ENCODE data around the gene LAIR1.
A peak's percentile ranks its signal among the peaks of the same experiment; 100 is the strongest.
"Not testable (repeated sequence)": the region's sequence is repeated elsewhere in the genome, so short reads cannot be mapped to it uniquely, and the experiment has no call there.

LAIR1 gene

GRCh38 chr19:54364775-54365257 lies at the start of gene LAIR1:
TSS of gene LAIR1 (minus strand) at chr19:54364931. CDS start at chr19:54364804, 127 bp downstream.
- no peak for DNase-seq

- DNase-seq: no peak
Measured at GRCh38 chr19:54414156-54414555, 49.4 kb upstream of the LAIR1 start.

GRCh38 chr19:54412877-54413276 lies 48.1 kb upstream of the LAIR1 start:
- DNase-seq: no peak

GRCh38 chr19:54411033-54411432 lies 46.3 kb upstream of the LAIR1 start:
- no peak for DNase-seq

- DNase-seq: no peak
Measured at GRCh38 chr19:54408456-54409026, 43.8 kb upstream of the LAIR1 start.

GRCh38 chr19:54407780-54408179 lies 43.0 kb upstream of the LAIR1 start:
- DNase-seq: no peak

- no peak for DNase-seq
Measured at GRCh38 chr19:54405628-54406027, 40.9 kb upstream of the LAIR1 start.

- no peak for DNase-seq
Measured at GRCh38 chr19:54403054-54403453, 38.3 kb upstream of the LAIR1 start.

GRCh38 chr19:54400913-54401312 lies 36.2 kb upstream of the LAIR1 start:
- no peak for DNase-seq

GRCh38 chr19:54399189-54399588 lies 34.5 kb upstream of the LAIR1 start:
- no peak for DNase-seq

GRCh38 chr19:54395685-54396084 lies 31.0 kb upstream of the LAIR1 start:
- DNase-seq: no peak

- DNase-seq: no peak
Measured at GRCh38 chr19:54393381-54393780, 28.6 kb upstream of the LAIR1 start.

- no peak for DNase-seq
Measured at GRCh38 chr19:54392105-54392504, 27.4 kb upstream of the LAIR1 start.

- no peak for DNase-seq
Measured at GRCh38 chr19:54391589-54392061, 26.9 kb upstream of the LAIR1 start.

GRCh38 chr19:54390942-54391577 lies 26.3 kb upstream of the LAIR1 start:
- peak; percentile 57 for DNase-seq

- no peak for DNase-seq
Measured at GRCh38 chr19:54389553-54389952, 24.8 kb upstream of the LAIR1 start.

GRCh38 chr19:54388802-54389139 lies 24.0 kb upstream of the LAIR1 start:
- no peak for DNase-seq

- peak; percentile 3 for DNase-seq
Measured at GRCh38 chr19:54387991-54388801, 23.5 kb upstream of the LAIR1 start.

- DNase-seq: no peak
Measured at GRCh38 chr19:54383330-54383729, 18.6 kb upstream of the LAIR1 start.

GRCh38 chr19:54382041-54382440 lies 17.3 kb upstream of the LAIR1 start:
- not testable (repeated sequence) for DNase-seq

- DNase-seq: no peak
Measured at GRCh38 chr19:54380897-54381296, 16.2 kb upstream of the LAIR1 start.

- DNase-seq: no peak
Measured at GRCh38 chr19:54379187-54379678, 14.5 kb upstream of the LAIR1 start.

GRCh38 chr19:54376610-54377285 lies 12.0 kb upstream of the LAIR1 start:
- no peak for DNase-seq
